ENCODE results near the gene PLCXD1.

PLCXD1 gene

DNA sequence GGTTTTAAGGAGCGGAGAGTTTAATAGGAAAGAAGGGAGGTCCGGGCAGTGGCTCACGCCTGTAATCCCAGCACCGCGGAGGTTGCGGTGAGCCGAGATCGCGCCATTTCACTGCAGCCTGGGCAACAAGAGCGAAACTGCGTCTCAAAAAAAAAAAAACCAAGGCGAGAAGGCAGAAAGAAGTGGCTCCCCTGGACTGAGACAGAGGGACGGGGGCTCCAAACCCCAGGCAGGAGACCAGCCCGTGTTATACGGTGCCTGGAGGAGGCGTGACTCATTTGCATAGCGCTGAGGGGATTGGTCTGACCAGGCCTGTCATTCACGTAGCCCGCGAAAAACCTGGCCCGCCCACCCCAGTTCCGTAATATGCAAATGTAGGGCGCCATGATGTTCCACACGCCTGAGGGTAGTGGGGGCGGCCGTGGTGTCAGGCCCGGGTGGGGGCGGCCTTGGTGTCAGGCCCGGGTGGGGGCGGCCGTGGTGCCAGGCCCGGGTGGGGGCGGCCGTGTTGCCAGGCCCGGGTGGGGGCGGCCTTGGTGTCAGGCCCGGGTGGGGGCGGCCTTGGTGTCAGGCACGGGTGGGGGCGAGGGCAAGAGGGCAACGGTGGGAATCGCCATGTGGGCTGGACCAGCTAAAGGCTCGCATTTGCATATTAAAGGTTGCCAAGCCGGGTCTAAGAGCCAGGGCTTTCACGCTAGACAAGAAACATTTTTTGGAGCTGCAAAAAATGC is 2.1 kb downstream of the PLCXD1 start:
- Histone ChIP-seq H3K4me3 (replicated peaks; ENCODE audit: low read depth, low read length) (peak overlapping the region; percentile 62), H3K36me3 (ENCODE audit: control insufficient read depth, insufficient read depth, low read length) (peaks cover 2% of the 10 kb centered on the region; the same call in 1 of the 2 replicates), H3K27me3 (replicated peaks; ENCODE audit: control insufficient read depth, insufficient read depth, low read length) (no peaks in the 10 kb centered on the region)
- TF ChIP-seq, protein P1, sequence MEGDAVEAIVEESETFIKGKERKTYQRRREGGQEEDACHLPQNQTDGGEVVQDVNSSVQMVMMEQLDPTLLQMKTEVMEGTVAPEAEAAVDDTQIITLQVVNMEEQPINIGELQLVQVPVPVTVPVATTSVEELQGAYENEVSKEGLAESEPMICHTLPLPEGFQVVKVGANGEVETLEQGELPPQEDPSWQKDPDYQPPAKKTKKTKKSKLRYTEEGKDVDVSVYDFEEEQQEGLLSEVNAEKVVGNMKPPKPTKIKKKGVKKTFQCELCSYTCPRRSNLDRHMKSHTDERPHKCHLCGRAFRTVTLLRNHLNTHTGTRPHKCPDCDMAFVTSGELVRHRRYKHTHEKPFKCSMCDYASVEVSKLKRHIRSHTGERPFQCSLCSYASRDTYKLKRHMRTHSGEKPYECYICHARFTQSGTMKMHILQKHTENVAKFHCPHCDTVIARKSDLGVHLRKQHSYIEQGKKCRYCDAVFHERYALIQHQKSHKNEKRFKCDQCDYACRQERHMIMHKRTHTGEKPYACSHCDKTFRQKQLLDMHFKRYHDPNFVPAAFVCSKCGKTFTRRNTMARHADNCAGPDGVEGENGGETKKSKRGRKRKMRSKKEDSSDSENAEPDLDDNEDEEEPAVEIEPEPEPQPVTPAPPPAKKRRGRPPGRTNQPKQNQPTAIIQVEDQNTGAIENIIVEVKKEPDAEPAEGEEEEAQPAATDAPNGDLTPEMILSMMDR (IDR thresholded peaks at IDR 0.05; ENCODE audit: insufficient read depth, low read length, poor library complexity, severe bottlenecking): no peak
- peak; percentile 87 for DNase-seq (ENCODE audit: extremely low read depth, insufficient read length)

DNA sequence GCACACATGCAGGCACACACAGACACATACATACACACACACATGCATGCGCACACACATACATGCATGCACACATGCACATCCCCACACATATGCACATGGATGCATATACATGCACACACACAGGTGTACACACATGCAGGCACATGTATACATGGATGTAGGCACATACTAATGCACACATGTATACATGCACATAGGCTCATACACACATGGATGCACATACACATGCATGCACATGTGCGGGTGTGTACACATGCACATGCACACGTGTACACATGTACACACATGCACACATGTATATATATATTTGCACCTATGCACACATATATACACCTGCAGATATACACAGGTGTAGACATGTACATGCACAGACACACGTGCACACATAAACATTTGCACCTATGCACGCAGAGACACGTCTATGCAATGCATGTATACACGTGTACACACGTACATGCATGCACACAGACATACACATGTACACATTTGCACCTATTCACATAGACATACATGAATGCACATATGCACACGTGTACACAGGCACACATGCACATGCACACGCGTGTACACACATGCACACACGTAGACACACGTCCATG is 4.0 kb downstream of the PLCXD1 start:
- no peak for DNase-seq (ENCODE audit: extremely low read depth, insufficient read length)
- TF ChIP-seq, protein P1 (IDR thresholded peaks at IDR 0.05; ENCODE audit: insufficient read depth, low read length, poor library complexity, severe bottlenecking): no peak
- peaks cover 8% of the 10 kb centered on the region for H3K36me3 ChIP-seq (ENCODE audit: control insufficient read depth, insufficient read depth, low read length)

DNA sequence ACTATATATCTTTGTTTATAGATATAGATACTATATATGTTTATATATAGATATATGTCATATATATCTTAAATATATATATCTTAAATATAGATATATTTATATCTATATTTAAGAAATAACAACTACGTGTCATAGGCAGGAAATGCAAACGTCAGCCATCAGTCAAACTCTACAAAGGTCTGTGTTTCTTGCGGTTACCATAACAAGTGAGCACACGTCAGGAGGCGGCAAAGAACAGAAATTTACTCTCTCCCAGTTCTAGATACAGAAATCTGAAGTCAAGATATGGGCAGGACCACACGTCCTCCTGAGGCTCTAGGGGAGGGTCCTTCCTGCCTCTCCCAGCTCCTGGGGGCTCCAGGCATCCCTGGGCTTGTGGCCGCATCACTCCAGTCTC is 6.5 kb downstream of the PLCXD1 start:
- TF ChIP-seq, protein P1 (IDR thresholded peaks at IDR 0.05; ENCODE audit: insufficient read depth, low read length, poor library complexity, severe bottlenecking): no peak
- no peak for DNase-seq (ENCODE audit: extremely low read depth, insufficient read length)
- H3K4me3 ChIP-seq (replicated peaks; ENCODE audit: low read depth, low read length): no peak overlapping the region
- peaks cover 13% of the 10 kb centered on the region for H3K36me3 ChIP-seq (ENCODE audit: control insufficient read depth, insufficient read depth, low read length)
- H3K27me3 ChIP-seq (replicated peaks; ENCODE audit: control insufficient read depth, insufficient read depth, low read length): no peaks in the 10 kb centered on the region

More for the DNA sequence above, 4.0 kb downstream of the PLCXD1 start:
- Histone ChIP-seq H3K4me3 (replicated peaks; ENCODE audit: low read depth, low read length) (no peak overlapping the region), H3K27me3 (replicated peaks; ENCODE audit: control insufficient read depth, insufficient read depth, low read length) (no peaks in the 10 kb centered on the region)

DNA sequence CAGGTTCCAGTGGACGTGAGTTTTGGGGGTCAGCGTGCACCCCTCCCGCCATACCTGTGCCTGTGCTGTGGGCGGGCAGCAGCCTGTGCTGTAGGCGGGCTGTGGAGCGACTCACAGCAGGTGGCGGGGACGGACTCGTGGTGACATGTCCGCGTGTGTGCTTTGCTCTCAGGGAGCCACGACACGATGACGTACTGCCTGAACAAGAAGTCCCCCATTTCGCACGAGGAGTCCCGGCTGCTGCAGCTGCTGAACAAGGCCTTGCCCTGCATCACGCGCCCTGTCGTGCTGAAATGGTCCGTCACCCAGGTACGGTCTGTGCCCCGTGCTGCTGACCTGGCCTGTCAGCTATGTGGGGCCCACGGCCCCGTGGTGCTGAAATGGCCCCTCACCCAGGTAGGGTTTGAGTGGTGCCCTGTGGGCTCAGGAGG is 7.4 kb downstream of the PLCXD1 start:
- H3K36me3 ChIP-seq (ENCODE audit: control insufficient read depth, insufficient read depth, low read length): peaks cover 16% of the 10 kb centered on the region
- DNase-seq (ENCODE audit: extremely low read depth, insufficient read length): no peak
- H3K4me3 ChIP-seq (replicated peaks; ENCODE audit: low read depth, low read length): no peak overlapping the region
- no peaks in the 10 kb centered on the region for H3K27me3 ChIP-seq (replicated peaks; ENCODE audit: control insufficient read depth, insufficient read depth, low read length)
- TF ChIP-seq, protein P1 (IDR thresholded peaks at IDR 0.05; ENCODE audit: insufficient read depth, low read length, poor library complexity, severe bottlenecking): no peak

DNA sequence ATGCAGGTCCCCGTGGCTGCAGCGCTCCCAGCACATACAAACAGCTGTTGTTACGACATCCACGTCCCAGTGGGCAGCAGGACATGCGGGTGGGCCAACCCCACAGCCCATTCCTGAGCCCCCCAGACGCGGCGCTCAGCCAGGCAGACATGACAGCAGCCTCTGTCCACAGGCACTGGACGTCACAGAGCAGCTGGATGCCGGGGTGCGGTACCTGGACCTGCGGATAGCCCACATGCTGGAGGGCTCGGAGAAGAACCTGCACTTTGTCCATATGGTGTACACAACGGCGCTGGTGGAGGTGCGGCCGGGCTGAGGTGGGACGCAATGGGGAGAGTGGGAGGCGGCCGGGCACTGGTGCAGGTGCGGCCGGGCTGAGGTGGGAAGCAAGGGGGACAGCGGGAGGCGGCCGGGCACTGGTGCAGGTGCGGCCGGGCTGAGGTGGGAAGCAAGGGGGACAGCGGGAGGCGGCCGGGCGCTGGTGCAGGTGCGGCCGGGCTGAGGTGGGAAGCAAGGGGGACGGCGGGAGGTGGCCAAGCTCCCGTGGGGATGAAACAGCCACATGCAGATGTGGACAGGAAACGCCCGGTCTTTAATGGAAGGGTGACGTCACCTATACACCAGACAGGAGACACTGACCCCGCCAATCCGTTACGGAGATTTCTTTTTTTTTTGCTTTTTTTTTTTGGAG is 9.4 kb downstream of the PLCXD1 start:
- no peak for DNase-seq (ENCODE audit: extremely low read depth, insufficient read length)
- H3K27me3 ChIP-seq (replicated peaks; ENCODE audit: control insufficient read depth, insufficient read depth, low read length): no peaks in the 10 kb centered on the region
- no peak overlapping the region for H3K4me3 ChIP-seq (replicated peaks; ENCODE audit: low read depth, low read length)
- TF ChIP-seq, protein P1 (IDR thresholded peaks at IDR 0.05; ENCODE audit: insufficient read depth, low read length, poor library complexity, severe bottlenecking): no peak
- peaks cover 16% of the 10 kb centered on the region for H3K36me3 ChIP-seq (ENCODE audit: control insufficient read depth, insufficient read depth, low read length)
